GM21447 (cell line): ENCODE measurements around the gene MMAA.
"Not testable (repeated sequence)": the region's sequence is repeated elsewhere in the genome, so short reads cannot be mapped to it uniquely, and the experiment has no call there.

Source experiments
- ATAC-seq: cut with Tn5 transposase; IDR thresholded peaks from one replicate; pipeline ENCODE4 v1.9.1; 2021; ENCODE audit not compliant: unreplicated experiment

MMAA gene

DNA sequence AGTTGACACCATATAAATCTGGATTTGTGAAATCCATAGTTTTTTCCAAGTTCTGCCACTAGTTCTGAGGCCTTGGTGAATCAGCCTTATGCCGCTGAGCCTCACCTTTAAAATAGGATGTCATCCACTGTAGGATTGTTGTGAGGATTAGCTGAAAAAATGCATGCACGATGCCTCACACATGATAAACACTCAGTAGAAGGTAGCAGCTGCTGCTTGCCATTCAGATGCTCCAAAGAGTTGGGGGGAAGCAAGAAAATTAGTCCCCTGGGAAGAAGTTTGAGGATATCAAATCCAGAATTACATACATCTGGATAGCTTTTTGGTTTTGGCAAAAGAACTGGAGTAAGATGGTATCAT, 7.4 kb downstream of the MMAA start:
- no peak for ATAC-seq

DNA sequence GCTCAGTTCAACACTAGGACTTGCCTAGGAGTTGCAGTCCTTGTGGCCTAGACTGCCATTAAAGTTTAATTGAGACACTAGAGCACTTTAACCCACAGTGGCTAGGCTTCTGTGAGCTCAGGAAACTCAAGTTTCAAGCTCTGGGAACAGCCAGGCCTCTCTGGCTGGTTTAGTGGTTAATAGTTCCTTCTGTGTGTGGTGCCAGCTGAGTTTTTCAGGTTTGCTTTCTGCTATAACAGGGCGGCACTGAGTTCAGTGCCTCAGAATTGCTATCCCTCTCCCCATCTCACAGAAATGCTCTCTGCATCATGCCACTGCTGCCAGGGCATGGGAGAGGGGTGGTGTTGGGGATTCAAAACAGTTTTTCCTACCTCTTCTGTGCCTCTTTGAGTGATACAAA, 15.9 kb downstream of the MMAA start:
- no peak for ATAC-seq

DNA sequence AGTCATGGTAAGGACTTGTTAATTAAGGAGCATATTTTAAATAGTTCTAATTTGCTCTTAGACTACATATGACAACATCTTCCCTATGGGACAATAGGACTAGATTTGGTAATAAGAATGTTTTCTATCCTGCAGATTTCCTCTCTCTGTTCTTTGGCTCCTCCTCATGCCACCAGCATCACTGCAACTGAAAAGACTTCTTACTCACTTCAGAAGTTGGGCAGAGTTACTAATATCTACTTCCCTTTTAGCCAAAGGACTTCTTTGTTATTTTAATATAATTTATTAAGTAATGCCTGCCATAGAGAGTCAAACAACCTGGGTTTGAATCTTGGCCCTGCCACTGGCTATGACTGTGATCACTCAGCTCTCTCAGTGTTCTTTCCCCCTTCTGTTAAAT, 16.4 kb downstream of the MMAA start:
- no peak for ATAC-seq

DNA sequence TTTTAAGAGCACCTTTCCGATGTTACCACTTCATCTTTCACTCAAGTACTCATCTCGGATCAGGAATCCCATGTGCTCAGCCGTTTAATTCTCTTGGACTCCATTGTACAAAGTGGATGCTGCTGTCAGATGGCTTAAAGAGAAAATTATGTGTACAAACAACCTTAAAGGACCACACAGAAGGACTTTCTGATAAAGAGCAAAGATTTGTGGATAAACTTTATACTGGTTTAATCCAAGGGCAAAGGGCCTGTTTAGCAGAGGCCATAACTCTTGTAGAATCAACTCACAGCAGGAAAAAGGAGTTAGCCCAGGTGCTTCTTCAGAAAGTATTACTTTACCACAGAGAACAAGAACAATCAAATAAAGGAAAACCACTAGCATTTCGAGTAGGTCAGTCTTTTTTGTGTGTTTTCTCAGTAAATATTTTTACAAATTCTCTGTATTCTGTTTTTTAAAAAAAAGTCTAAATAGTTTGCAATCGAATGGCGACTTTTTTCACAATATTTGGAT, 20.1 kb downstream of the MMAA start:
- no peak for ATAC-seq

DNA sequence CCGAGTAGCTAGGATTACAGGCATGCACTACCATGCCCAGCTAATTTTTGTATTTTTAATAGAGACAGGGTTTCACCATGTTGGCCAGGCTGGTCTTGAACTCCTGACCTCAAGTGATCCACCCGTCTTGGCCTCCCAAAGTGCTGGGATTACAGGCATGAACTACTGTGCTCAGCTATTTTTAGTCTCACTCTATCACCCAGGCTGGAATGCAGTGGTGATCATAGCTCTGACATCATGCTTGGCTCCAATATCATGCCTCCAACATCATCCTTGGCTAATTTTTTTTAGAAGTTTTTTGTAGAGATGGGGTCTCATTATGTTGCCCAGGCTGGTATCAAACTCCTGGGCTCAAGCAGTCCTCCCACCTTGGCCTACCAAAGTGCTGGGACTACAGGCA, 21.1 kb downstream of the MMAA start:
- ATAC-seq, result not testable (repeated sequence)

DNA sequence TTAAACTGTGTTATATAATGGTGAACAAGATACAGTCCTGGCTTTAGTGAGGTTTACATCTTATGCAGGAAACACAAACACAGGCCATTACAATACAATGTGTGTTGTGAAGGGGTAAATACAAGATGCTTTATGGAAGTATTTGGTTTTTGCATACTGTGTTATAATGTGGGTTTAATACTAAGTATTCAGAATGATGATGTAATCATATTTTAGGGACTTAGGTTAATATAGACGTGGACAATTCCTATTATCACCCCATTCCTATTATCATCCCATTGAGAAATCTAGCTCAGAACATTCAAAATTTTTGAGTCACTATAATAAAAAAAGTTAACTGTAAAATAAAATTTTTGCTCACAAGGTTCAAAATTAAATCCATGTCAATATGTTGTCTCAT, 24.1 kb downstream of the MMAA start:
- ATAC-seq, result no peak

DNA sequence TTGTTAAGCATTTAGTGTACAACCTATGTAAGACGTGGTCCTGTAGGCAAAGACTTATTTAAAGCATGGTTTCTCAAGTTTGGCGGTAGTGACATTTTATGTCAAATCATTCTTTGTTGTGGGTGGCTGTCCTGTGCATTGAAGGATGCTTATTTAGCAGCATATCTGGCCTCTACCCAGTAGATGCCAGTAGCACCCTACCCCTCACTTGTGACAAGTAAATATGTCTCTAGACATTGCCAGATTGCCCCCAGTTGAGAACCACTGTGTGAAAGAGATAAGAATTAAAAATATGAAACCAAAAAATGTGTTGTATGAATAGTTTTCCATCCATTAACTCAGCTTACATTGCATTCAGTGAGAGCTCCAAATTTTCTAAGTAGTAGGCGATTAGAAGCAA, 25.5 kb downstream of the MMAA start:
- no peak for ATAC-seq

DNA sequence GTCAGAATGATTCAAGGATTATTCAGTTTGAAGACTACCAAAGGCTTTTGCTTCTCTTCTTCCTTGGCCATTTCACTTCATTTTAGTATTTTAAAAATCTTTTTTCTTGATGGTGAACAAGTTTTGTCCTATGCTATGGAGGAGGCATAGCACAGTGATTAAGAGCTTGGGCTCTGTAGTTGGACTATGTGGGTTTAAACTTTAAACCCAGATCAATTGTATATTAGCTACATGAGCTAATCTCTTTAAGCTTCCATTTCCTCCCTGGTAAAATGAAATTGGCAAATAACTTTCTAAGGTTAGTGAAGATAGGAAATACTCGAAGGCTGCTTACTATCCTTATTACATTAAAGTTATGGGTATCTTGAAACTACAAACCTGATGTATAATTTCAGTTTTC, 37.0 kb downstream of the MMAA start:
- no peak for ATAC-seq

DNA sequence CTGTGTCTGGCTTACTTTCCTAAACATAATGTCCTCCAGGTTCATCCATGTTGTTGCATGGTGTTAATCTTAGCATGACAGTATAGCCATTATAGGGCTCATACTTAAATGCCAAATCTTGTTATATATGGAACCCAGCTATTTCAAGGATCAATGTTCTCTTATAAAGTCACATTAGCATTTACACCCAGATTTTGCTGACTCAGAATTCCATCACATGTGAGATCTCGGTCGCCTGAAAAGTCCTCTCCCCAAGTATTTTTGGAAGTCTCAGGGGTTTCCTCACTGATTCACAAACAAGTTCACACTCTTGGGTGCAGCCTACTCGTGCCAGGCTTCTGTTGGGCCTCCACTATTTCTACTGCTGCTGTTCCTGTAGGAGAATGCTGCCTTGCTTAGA, 40.9 kb downstream of the MMAA start:
- no peak for ATAC-seq

DNA sequence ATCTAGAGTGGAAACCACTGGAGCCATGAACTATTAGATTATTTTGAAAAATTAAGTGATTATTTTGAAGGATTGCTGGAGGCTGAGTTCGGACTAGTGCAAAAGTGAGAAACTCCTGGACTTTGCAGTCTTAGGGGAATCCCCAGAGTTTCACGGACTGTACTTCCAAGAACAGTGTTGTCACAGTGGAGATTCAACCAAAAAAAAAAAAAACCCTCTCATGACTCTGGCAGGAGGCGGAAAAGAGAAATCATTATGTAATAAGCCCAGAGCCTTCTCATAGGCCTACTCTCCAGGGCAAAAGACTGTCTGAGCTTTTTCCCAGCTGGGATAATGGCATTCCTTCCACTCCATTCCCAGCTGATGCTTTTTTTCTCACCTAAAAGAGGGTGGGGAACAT, 44.0 kb downstream of the MMAA start:
- no peak for ATAC-seq

DNA sequence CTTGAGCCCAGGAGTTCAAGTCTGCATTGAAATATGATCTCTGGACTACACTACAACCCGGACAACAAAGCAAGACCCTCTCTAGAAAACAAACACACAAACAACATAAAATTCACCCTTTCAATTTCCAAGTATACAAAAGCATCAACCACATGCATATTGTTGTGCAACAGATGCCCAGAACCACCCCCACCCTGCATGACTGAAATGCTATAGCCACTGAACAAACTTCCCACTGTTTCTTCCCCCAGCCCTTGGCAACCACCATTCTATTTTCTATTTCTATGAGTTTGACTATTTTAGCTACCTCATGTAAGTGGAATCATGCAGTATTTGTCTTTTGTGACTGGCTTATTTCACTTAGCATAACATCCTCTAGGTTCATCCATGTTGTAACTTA, 46.6 kb downstream of the MMAA start:
- ATAC-seq, result no peak

DNA sequence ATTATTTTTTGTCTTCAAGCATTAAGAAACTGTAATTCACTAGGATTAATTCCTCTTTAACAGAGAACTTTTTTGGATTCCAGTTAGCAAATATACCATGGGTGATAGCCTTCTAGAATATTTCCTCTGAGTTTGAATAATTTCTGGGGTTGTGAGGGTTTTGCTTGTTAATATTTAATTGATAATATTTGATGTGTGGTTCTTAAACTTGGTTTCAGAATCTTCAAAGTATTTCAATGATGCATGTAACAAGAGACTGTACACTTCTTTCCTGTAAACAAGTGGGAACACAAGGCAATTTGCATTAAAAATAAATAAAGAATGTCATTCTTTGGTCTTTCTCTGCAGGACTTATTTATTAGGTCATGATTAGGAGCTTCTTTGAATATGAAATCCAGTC, 51.2 kb downstream of the MMAA start:
- ATAC-seq, result no peak

DNA sequence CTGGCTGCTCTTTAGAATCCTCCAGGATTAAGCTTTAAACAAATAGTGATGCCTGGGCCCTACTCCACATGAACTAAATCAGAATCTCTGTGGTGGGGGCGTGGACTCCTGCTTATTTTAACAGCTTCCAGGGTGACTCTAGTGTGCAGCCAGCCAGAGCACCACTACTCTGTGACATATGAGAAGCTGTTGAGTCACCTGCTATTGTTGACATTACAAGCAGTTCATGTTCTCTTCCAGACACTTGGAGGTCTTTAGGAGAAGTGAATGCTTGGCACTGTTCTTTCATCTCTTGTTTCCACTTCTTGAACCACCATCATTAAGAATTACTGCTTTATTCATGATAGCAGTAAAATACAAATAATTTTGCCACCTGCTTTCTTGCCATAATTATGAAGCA, 60.3 kb downstream of the MMAA start:
- no peak for ATAC-seq

DNA sequence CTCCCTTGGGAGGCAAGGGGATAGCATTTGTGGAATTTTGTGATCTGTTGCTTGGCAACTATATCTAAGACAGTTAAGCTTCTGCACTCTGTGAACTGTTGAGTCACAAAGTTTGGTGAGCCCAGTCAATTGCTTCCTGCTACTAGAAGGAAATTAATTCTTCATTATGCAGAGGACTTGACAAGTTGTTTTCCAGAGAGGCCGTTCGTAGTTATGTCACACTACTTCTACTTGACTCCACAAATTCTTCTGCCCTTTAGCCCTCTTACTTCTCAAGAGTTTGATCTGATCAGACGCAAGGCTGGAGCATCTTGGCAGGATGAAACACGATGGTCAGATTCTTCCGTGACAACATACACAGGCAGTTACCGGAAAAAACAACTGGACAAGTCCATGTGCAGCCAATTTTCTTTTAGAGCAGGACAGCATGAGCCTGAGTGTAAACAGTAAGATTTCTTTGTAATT, 60.8 kb downstream of the MMAA start, which contains the start of gene C4orf51:
Gene C4orf51 (plus strand): TSS at position 156 of the 465 bp plus-strand sequence. CDS start 58 bp downstream, at position 214.
- ATAC-seq, result no peak

DNA sequence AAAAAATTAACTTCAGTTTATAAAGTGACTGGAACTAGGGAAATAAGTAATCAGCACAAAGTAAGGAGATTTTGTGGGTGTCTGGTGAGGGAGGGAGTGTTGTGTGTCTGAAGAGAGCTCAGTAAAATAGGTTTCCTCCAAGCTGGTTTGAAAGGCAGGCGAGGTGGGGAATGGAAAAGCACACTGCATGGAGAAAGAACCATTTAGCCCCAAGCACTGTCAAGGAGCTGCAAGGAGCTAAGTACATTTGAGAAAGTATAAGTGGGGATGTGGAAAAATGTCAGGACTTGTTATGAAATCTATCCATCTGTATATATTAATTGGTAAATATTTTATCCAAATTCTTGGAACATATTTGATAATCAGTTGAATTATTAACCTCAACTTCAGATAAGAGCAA, 61.7 kb downstream of the MMAA start:
- no peak for ATAC-seq

DNA sequence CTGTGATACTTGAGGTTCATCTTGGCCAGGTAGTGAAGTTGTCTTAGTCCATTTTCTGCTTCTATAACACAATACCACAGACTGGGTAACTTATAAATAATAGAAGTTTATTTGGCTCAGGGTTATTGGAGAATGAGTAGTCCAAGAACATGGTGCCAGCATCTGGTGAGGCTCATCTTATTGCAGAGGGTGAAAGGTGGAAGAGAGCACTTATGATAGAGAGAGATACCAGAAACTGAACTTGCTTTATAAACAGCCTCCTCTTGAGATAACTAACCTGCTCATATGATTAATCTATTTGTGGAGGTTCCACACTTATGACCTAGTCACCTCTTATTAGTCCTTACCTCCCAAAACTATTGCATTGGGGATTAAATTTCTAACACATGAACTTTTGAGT, 62.3 kb downstream of the MMAA start:
- ATAC-seq, result no peak

DNA sequence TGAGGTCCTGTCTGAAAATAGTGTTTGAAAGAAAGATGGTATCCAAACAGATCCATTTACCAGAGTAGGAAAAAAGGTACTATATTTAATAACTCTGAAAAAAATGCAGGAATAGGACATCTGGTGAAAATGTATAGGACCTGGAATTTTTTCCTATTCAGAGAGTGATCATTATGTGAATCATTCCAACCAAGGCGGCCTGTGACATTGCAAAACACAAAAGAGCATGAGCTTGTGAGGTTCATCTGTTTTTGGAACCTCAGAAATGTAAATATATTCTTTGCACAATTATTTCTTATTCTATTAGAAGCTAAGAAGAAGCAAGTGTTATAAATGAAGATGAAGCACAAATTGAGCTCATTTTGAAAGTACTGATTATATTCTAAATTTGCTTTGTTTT, 62.8 kb downstream of the MMAA start:
- ATAC-seq, result no peak

DNA sequence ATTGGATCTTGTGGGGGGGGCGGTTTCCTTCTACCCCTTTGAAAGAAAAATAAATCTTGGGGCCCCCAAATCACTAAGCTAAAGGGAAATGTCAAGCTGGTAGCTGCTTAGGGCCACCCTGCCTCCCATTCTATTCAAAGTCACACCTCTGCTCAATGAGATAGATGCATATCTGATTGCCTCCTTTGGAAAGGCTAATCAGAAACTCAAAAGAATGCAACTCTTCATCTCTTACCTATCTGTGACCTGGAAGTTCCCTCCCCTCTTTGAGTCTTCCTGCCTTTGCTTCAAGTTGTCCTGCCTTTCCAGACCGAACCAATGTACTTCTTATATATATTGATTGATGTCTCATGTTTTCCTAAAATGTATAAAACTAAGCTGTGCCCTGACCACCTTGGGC, 67.8 kb downstream of the MMAA start:
- no peak for ATAC-seq

DNA sequence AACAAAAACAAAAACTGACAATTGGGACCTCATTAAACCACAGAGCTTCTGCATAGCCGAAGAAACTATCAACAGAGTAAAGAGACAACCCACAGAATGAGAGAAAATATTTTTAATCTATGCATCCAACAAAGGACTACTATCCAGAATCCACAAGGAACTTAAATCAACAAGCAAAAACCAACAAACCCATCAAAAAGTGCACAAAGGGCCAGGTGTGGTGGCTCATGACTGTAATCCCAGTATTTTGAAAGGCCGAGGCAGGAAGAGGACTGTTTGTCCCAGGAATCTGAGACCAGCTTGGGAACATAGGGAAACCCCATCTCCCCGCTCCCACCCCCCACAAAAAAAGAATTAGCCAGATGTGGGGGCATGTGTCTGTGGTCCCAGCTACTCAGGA, 71.4 kb downstream of the MMAA start:
- no peak for ATAC-seq

DNA sequence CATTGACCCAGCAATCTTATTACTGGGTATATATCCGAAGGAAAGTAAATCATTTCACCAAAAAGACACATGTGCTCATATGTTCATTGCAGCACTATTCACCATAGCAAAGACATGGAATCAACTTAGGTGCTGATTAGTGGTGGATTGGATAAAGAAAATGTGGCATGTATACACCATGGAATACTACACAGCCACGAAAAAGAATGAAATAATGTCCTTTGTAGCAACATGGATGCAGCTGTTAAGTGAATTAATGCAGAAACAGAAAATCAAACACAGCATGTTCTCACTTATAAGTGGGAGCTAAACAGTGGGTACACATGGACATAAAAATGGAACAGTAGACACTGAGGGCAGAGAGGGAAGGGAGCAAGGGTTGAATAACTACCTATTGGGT, 72.2 kb downstream of the MMAA start:
- not testable (repeated sequence) for ATAC-seq

DNA sequence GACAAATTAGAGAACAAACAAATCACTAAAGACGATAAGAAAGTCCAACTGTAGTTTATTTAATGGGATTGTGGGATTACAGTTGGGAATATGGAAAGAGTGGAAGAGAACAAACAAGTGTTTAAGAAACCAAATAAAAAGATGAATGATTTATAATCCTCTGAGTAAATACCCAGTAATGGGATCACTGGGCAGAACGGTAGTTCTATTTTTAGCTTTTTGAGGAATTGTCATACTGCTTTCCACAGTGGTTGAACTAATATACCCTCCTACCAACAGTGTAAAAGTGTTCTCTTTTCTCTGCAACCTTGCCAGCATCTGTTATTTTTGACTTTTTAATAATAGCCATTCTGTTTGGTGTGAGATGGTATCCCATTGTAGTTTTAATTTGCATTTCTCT, 75.7 kb downstream of the MMAA start:
- no peak for ATAC-seq

DNA sequence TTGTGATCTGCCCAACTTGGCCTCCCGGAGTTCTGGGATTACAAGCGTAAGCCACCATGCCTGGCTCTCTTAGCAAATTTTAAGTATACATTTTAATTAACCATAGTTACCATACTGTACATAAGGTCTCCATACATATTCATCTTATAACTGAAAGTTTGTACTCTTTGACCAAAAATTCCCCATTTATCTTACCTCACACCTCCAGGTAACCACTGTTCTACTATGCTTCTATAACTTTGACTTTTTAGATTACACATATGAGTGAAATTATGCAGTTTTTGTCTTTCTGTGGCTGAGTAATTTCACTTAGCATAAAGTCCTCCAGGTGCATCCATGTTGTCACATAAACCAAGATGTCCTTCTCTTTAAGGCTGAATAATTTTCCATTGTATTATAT, 78.1 kb downstream of the MMAA start:
- no peak for ATAC-seq

DNA sequence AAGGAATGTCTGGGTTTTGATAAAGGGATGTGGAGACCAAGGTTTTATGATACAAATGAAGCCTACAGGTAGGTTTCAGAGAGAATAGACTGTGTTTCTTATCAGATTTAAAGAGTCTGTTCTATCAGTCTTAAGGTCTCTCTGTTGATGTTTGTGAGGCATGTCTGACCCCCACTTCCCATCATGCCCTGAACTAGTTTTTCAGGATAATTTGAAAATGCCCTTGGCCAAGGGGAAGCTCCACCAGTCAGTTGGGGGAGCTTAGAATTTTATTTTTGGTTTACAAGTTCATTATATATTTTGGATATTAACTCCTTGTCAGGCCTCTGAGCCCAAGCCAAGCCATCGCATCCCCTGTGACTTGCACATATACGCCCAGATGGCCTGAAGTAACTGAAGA, 79.3 kb downstream of the MMAA start:
- no peak for ATAC-seq
